ENCODE measurements around the gene HAAO.

- no peak for TF ChIP-seq EZH2phosphoT487 (IDR thresholded peaks at IDR 0.05; ENCODE audit: borderline replicate concordance, low read length)
- no peak for TF ChIP-seq CTCF (IDR thresholded peaks at IDR 0.05; ENCODE audit: low read depth, low read length, poor library complexity, severe bottlenecking)
These were observed 5.6 kb downstream of the HAAO start for GRCh38 chr2:42786561-42787345.
